Activated CD8-positive, alpha-beta memory T cell treated with anti-CD3 and anti-CD28 coated beads, Interleukin-2, amount 50 U/mL, for 24 hours (primary cell): ENCODE data around the gene LRRC47.

Experiments
- DNase-seq: peaks from one replicate; pipeline ENCODE4 v3.0.0-alpha.2; 2020; ENCODE audit errors: extremely low read depth

Gene LRRC47

GRCh38 chr1:3733883-3734589 is 62.3 kb downstream of the LRRC47 start:
- DNase-seq: no peak

GRCh38 chr1:3733094-3733882 is 63.0 kb downstream of the LRRC47 start:
- no peak for DNase-seq

GRCh38 chr1:3732434-3733093 is 63.7 kb downstream of the LRRC47 start:
- DNase-seq: no peak

- no peak for DNase-seq
Observed at GRCh38 chr1:3731583-3732433, 64.5 kb downstream of the LRRC47 start.

- no peak for DNase-seq
Observed at GRCh38 chr1:3730543-3731247, 65.6 kb downstream of the LRRC47 start.

GRCh38 chr1:3729594-3730542 is 66.4 kb downstream of the LRRC47 start:
- no peak for DNase-seq
